Keratinocyte (primary cell): ENCODE results near the gene CCDC38. TPM values are rescaled to one million over a fixed set of nuclear protein-coding genes. Genes with fewer than 3 reads are reported as not detected.

Experiments used
- DNase-seq: peaks from one replicate; pipeline ENCODE4 v3.0.0-alpha.2; 2011; ENCODE audit warnings: low read depth, missing footprints, low spot score
- FAIRE-seq: peaks from 2 replicates; lab custom pipeline; 2011; peaks lifted over from hg19 to GRCh38; lab: Jason Lieb, UNC
- H2AFZ ChIP-seq: 2 replicates; pipeline ENCODE4 v1.6.0; 2012; ENCODE audit warnings: low read length, control low read depth, inconsistent platforms; ENCODE audit not compliant: control insufficient read depth
- H3K27ac ChIP-seq: 2 replicates; pipeline ENCODE4 v1.5.1; 2011; ENCODE audit warnings: low read length; ENCODE audit not compliant: control insufficient read depth, insufficient read depth
- H3K27me3 ChIP-seq: 3 replicates; pipeline ENCODE4 v1.6.0; 2011; ENCODE audit warnings: low read length; ENCODE audit not compliant: control insufficient read depth, insufficient read depth; ENCODE audit errors: extremely low read depth
- H3K36me3 ChIP-seq, 2 experiments: 2 replicates in 1 of 2; 3 replicates in 1 of 2; pipeline ENCODE4 v1.5.1; 2011; ENCODE audit warnings: low read length in 2 of 2, mild to moderate bottlenecking in 1 of 2; ENCODE audit not compliant: control insufficient read depth in 2 of 2, insufficient read depth in 2 of 2; ENCODE audit errors: extremely low read depth in 1 of 2
- H3K4me1 ChIP-seq: 3 replicates; pipeline ENCODE4 v1.5.1; 2011; ENCODE audit warnings: low read length; ENCODE audit not compliant: control insufficient read depth, insufficient read depth; ENCODE audit errors: extremely low read depth
- H3K4me2 ChIP-seq: 3 replicates; pipeline ENCODE4 v1.6.0; 2011; ENCODE audit warnings: low read depth, low read length; ENCODE audit not compliant: control insufficient read depth, insufficient read depth; ENCODE audit errors: extremely low read depth
- H3K4me3 ChIP-seq, 3 experiments: fragments of 200-600 bp in 1 of 3; sonication (generic) in 1 of 3; 2 replicates in 2 of 3; 3 replicates in 1 of 3; pipeline ENCODE4 v1.5.1; 2011 to 2016; ENCODE audit warnings: low read length in 3 of 3, mild to moderate bottlenecking in 3 of 3, control low read depth in 2 of 3, inconsistent platforms in 1 of 3, low read depth in 1 of 3, mixed read lengths in 1 of 3, mixed run types in 1 of 3, moderate library complexity in 1 of 3; ENCODE audit not compliant: control insufficient read depth in 2 of 3, insufficient read depth in 2 of 3; ENCODE audit errors: extremely low read depth in 1 of 3
- H3K79me2 ChIP-seq: 2 replicates; pipeline ENCODE4 v1.6.0; 2012; ENCODE audit warnings: low read length; ENCODE audit not compliant: control insufficient read depth, insufficient read depth
- H3K9ac ChIP-seq: 3 replicates; pipeline ENCODE4 v1.6.0; 2011; ENCODE audit warnings: low read length; ENCODE audit not compliant: control insufficient read depth, insufficient read depth; ENCODE audit errors: extremely low read depth
- H3K9me1 ChIP-seq: 3 replicates; pipeline ENCODE4 v1.6.0; 2011; ENCODE audit warnings: low read length; ENCODE audit not compliant: control insufficient read depth, insufficient read depth; ENCODE audit errors: extremely low read depth
- H3K9me3 ChIP-seq: 2 replicates; pipeline ENCODE4 v1.5.1; 2012; ENCODE audit warnings: low read depth, low read length; ENCODE audit not compliant: control insufficient read depth
- H4K20me1 ChIP-seq: 3 replicates; pipeline ENCODE4 v1.6.0; 2011; ENCODE audit warnings: low read length; ENCODE audit not compliant: control insufficient read depth, insufficient read depth; ENCODE audit errors: extremely low read depth
- EZH2 ChIP-seq: IDR thresholded peaks from one replicate; pipeline ENCODE4 v1.6.1; 2012; ENCODE audit warnings: inconsistent platforms, mild to moderate bottlenecking, low read length, moderate library complexity
- dilution Hi-C: fragments of 300-500 bp; cut with MboI; formaldehyde crosslinking; loops from one replicate; pipeline ENCODE4 v1.7.0; 2020; ENCODE audit warnings: low sequenced_read_pairs; ENCODE audit not compliant: extremely low pct_ligation_motif_present
- polyA plus RNA-seq, 5 experiments: library from polyadenylated mRNA; depleted of rRNA in 3 of 5; stranded (reverse) in 3 of 5; stranded (forward) in 1 of 5; unstranded in 1 of 5; fragments of >200 nt; gene quantifications; 1 replicate in 1 of 5; 2 replicates in 3 of 5; 3 replicates in 1 of 5; pipeline versions ENCODE4 v1.2.1 to v1.2.3, GENCODE V29; 2011 to 2012; ENCODE audit warnings: missing spikeins in 2 of 5, low read depth in 1 of 5, low replicate concordance in 1 of 5
- TF ChIP-seq, protein P1 (sequence below), 3 experiments: IDR thresholded peaks in 1 of 3; conservative IDR thresholded peaks in 1 of 3; optimal IDR thresholded peaks in 1 of 3; 2 replicates in 2 of 3; 3 replicates in 1 of 3; pipeline versions ENCODE3 to v1.5.1; 2011; ENCODE audit warnings: low read length in 3 of 3, mild to moderate bottlenecking in 3 of 3, moderate library complexity in 2 of 3, control low read depth in 1 of 3, inconsistent platforms in 1 of 3; ENCODE audit not compliant: insufficient read depth in 2 of 3; ENCODE audit errors: extremely low read depth in 1 of 3

CCDC38 gene
- polyA plus RNA-seq, 1 donor (not counting 4 experiments of a cell fraction or from before 2014, with no cell fraction given), result 0.04 TPM

DNA sequence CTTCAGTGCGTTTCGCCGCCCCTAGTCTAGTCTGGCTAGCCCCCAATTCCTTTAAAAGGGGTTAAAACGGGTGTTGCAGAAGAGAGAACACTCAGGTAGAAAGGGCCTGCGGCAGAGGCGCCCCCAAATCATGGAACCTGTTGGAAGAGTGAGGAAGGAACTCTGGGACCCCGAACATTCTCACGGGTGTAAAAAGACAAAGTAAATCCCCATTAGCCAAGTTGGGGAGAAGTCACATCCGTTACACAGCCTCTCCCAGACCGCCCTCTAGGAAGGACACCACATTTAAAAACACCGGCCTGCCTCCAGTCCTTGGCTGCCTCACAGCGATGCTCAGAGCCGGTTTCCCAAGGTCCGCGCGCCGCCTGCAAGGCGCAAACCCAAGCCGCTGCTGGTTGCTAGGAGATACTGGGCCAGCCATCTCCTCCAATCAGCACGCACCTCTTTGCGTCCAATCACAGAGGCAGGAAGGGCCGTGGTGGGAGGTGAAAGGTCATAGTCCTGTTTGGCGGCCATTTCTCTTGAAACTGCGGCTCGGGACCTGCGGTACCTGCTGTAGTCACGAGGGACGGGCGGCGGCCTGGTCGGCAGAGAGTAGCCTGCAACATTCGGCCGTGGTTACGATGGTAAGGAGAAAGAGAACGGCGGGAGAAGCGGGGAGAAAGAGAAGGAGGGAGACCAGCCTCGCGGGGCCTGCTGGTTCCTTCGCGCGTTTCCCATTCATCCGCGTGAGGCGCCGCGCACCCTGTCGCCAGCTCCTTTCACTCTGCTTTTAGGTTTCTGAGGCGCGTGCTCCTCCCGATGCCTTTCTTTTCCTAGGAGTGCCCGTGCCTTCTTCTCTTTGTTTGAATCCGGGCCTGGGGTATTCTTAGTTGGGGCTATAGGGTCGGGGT is 83.7 kb downstream of the CCDC38 start, which contains the start of gene SNRPF:
SNRPF (plus strand) TSS at position 502 of the 893 bp plus-strand sequence; CDS start at position 624, 122 bp downstream.
- H3K36me3 ChIP-seq, result peaks cover 4 to 6% of the 10 kb centered on the region in 2 experiments
- H3K4me3 ChIP-seq, result peak within 1 kb of the TSS; percentile 82 to 86 (median 86)
- DNase-seq, result peak; percentile 84
- H4K20me1 ChIP-seq, result no peaks in the 10 kb centered on the region
- peak within 1 kb of the TSS; percentile 97 for H3K4me2 ChIP-seq
- no peaks in the 10 kb centered on the region for H3K9me3 ChIP-seq
- peak within 1 kb of the TSS; percentile 85 for H2AFZ ChIP-seq
- H3K9me1 ChIP-seq, result no peaks in the 10 kb centered on the region
- no peaks in the 10 kb centered on the region for H3K27me3 ChIP-seq
- dilution Hi-C loops, result no loop called here
- peak within 1 kb of the TSS; percentile 88 for H3K27ac ChIP-seq
- peaks cover 49% of the 10 kb centered on the region for H3K79me2 ChIP-seq
- peak; percentile 96 for FAIRE-seq
- no peak for TF ChIP-seq EZH2
- TF ChIP-seq, protein P1, sequence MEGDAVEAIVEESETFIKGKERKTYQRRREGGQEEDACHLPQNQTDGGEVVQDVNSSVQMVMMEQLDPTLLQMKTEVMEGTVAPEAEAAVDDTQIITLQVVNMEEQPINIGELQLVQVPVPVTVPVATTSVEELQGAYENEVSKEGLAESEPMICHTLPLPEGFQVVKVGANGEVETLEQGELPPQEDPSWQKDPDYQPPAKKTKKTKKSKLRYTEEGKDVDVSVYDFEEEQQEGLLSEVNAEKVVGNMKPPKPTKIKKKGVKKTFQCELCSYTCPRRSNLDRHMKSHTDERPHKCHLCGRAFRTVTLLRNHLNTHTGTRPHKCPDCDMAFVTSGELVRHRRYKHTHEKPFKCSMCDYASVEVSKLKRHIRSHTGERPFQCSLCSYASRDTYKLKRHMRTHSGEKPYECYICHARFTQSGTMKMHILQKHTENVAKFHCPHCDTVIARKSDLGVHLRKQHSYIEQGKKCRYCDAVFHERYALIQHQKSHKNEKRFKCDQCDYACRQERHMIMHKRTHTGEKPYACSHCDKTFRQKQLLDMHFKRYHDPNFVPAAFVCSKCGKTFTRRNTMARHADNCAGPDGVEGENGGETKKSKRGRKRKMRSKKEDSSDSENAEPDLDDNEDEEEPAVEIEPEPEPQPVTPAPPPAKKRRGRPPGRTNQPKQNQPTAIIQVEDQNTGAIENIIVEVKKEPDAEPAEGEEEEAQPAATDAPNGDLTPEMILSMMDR (optimal IDR thresholded peaks at IDR 0.05 in 1 of 3, IDR thresholded peaks at IDR 0.05 in 1 of 3, conservative IDR thresholded peaks at IDR 0.05 in 1 of 3; ENCODE audit: extremely low read depth in 1 of 3, insufficient read depth in 2 of 3, low read length in 3 of 3), result peak in 2 of 3 experiments; percentile 14 to 26
- peaks cover 11% of the 10 kb centered on the region for H3K4me1 ChIP-seq
- peak within 1 kb of the TSS; percentile 93 for H3K9ac ChIP-seq

DNA sequence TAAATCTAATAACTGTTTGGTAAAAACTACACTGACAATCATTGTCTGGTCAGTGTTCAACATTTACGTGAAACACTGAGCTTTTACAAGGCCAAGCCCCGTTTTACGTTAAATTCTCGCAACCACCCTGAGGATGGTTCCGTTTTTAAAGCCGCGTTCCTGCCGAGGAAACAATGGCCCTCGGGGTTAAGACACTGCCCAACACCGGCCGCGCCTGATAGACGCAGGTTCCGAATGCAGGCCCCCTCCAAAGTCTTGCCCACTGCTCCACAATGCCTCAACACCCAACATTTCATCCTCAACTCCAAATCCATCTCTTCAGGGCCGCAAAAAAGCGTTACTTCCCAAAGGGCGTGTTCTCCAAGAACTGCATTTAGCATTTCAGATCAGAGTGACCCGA is 84.6 kb downstream of the CCDC38 start:
- H3K27me3 ChIP-seq, result no peaks in the 10 kb centered on the region
- no peaks in the 10 kb centered on the region for H4K20me1 ChIP-seq
- H3K9me3 ChIP-seq, result no peaks in the 10 kb centered on the region
- DNase-seq (no peak), FAIRE-seq (no peak)
- no peak overlapping the region for H3K9ac ChIP-seq
- H3K36me3 ChIP-seq, result peaks cover 2 to 6% of the 10 kb centered on the region in 2 experiments
- dilution Hi-C loops, result no loop called here
- TF ChIP-seq, protein P1 (optimal IDR thresholded peaks at IDR 0.05 in 1 of 3, IDR thresholded peaks at IDR 0.05 in 1 of 3, conservative IDR thresholded peaks at IDR 0.05 in 1 of 3; ENCODE audit: extremely low read depth in 1 of 3, insufficient read depth in 2 of 3, low read length in 3 of 3), result no peak
- TF ChIP-seq EZH2, result no peak
- H3K4me2 ChIP-seq, result peak overlapping the region; percentile 79
- H3K4me3 ChIP-seq, result no peak overlapping the region
- H2AFZ ChIP-seq, result peak overlapping the region; percentile 79
- no peaks in the 10 kb centered on the region for H3K9me1 ChIP-seq
- H3K27ac ChIP-seq, result no peak overlapping the region
- peaks cover 40% of the 10 kb centered on the region for H3K79me2 ChIP-seq
- H3K4me1 ChIP-seq, result peaks cover 11% of the 10 kb centered on the region
